Right cardiac atrium (tissue), 5 donors: ENCODE data around the gene SLC13A4. TPM values are rescaled to one million over a fixed set of nuclear protein-coding genes. Genes with fewer than 3 reads are reported as not detected.
A peak's percentile ranks its signal among the peaks of the same experiment; 100 is the strongest.
"Not testable (repeated sequence)": the region's sequence is repeated elsewhere in the genome, so short reads cannot be mapped to it uniquely, and the experiment has no call there.

Source experiments
- ATAC-seq, 2 donors: fragments of 200-7000 bp; cut with Tn5 transposase; one replicate each; pipeline versions ENCODE4 v1.8.0 to v1.9.1; 2020; ENCODE audit warnings: moderate library complexity in 2 of 2, mild to moderate bottlenecking in 1 of 2
- DNase-seq, 3 donors: peaks; one replicate each; pipeline ENCODE4 v3.0.0-alpha.2; 2020
- H3K27ac ChIP-seq: one replicate; pipeline ENCODE4 v1.5.1; 2013; ENCODE audit warnings: mild to moderate bottlenecking, low read length, control low read depth, moderate library complexity
- H3K27me3 ChIP-seq: one replicate; pipeline ENCODE4 v1.6.1; 2013; ENCODE audit not compliant: control insufficient read depth, insufficient read depth
- H3K4me1 ChIP-seq: one replicate; pipeline ENCODE4 v1.6.1; 2013; ENCODE audit warnings: low read length; ENCODE audit not compliant: control insufficient read depth, insufficient read depth
- H3K4me3 ChIP-seq: one replicate; pipeline ENCODE4 v1.5.1; 2013; ENCODE audit warnings: low read length, control low read depth
- H3K9me3 ChIP-seq: one replicate; pipeline ENCODE4 v1.6.1; 2013; ENCODE audit warnings: low read length; ENCODE audit not compliant: control insufficient read depth
- WGBS: extraction: QIAGEN DNeasy Blood & Tissue Kit; methylation state at CpG from one replicate; pipeline ENCODE4 v1.1.7; 2013; 5-methylcytosine and 5-hydroxymethylcytosine counted together
- intact Hi-C, 4 donors: fragments of 100-400 bp; cut with DNase I; formaldehyde crosslinking; loops; one replicate each; pipeline versions ENCODE4 v1.11.0 to v1.14.0; 2022 to 2023
- polyA plus RNA-seq: library from polyadenylated mRNA; stranded (reverse); fragments of 200-250 nt; gene quantifications from one replicate; pipeline ENCODE4 v1.2.3, GENCODE V29; 2013
- total RNA-seq, 4 donors: library from RNA; stranded (reverse); fragmentation: NEBNext Ultra II Directional; extraction: Animal tissue kit (Norgen Biotek cat#: 25700); gene quantifications; one replicate each; pipeline ENCODE4 v1.2.1, GENCODE V29; 2021
- donor health status: healthy with polysubstance abuse.
- donor health status: DM: no; HTN: yes; CAD: no.
- donor health status: DM: no; HTN: no; CAD: no.
- donor health status: DM: no; HTN: yes; CAD: no; lungs with severe emphysema.
- donor health status: DM: yes; HTN: yes; CAD: no.

Gene SLC13A4
- total and polyA plus RNA-seq, 5 donors, result 0.16 to 0.41 (median 0.23) TPM; not detected in 2

DNA sequence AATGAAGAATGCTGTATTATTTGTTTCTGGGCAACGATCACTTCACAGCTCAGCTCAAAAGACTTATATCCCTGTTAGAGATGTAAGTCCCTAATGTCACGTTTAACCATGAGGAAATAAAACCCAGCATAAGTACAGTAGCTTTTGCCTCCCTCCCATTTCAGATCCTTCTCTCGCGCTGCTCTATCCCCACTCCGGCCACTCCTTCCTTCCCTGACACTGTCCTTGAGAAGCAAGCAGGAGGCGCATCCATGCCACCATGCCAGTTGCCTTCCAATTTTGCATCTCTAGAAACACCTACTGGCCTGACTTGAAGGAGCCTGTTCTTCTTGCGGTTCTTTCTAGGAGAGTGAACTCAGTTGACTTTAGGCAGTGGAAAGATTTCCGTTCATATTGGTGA lies 19.4 kb upstream of the SLC13A4 start:
- H3K4me3 ChIP-seq, result no peak overlapping the region
- no peak overlapping the region for H3K27ac ChIP-seq
- no peak for DNase-seq
- intact Hi-C loops, result loop anchor here in 1 of 4 donors (10.0 kb wide), 1 partner anchor 73 kb away; no protein-coding TSS in a partner anchor
- 88% methylated on average over 8 of the region's 8 CpGs for WGBS
- no peaks in the 10 kb centered on the region for H3K9me3 ChIP-seq
- H3K4me1 ChIP-seq, result no peaks in the 10 kb centered on the region
- ATAC-seq, result no peak
- no peaks in the 10 kb centered on the region for H3K27me3 ChIP-seq

- Histone ChIP-seq H3K9me3 (no peaks in the 10 kb centered on the region), H3K27me3 (no peaks in the 10 kb centered on the region), H3K27ac (no peak overlapping the region), H3K4me1 (no peaks in the 10 kb centered on the region), H3K4me3 (no peak overlapping the region)
- ATAC-seq (peak; percentile 61 to 83), DNase-seq (peak in 2 of 3 donors; percentile 62 to 76)
- 57% methylated on average over 9 of the region's 9 CpGs for WGBS
- intact Hi-C loops, result loop anchor here in 1 of 4 donors (10.0 kb wide), 1 partner anchor 71 kb away; no protein-coding TSS in a partner anchor
Observed at GRCh38 chr7:135745703-135746312, 17.8 kb upstream of the SLC13A4 start.

DNA sequence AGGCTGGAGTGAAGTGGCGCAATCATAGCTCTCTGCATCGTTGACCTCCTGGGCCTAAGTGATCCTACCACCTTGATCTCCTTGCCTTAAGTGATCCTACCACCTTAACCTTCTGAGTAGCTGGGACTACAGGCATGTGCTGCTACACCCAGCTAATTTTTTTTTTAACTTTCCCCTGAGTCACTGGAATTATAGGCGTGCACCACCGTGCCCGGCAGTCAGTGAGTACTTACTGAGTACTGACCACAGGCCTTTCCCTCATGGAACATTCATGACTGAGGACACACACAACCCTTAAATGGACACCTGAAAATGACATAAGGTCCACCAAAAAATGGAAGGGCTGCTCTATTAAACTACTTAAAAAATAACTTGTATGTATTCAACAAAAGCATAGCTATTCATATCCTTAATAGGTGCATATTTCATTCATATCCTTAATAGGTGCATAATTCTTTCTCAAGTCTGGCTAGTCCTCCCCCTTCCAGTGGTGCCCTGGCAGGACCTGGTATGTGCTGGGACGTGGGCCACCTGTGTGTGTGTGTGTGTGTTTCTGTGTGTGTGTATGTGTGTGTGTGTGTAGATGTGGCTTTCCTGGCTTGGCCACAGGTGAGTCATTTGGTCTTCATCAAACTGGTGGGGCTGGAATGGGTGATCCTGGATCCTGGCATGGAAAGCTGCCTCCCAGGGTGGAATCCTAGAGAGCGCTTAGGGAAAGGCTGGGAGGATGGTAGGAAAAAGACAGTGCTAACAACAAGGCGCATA lies 17.1 kb upstream of the SLC13A4 start:
- DNase-seq (no peak), ATAC-seq (peak in 1 of 2 donors; percentile 78)
- Histone ChIP-seq H3K4me1 (no peaks in the 10 kb centered on the region), H3K4me3 (no peak overlapping the region), H3K9me3 (no peaks in the 10 kb centered on the region), H3K27ac (no peak overlapping the region), H3K27me3 (no peaks in the 10 kb centered on the region)
- intact Hi-C loops, result loop anchor here in 1 of 4 donors (10.0 kb wide), 1 partner anchor 70 kb away; no protein-coding TSS in a partner anchor
- WGBS, result 89% methylated on average over 8 of the region's 8 CpGs

DNA sequence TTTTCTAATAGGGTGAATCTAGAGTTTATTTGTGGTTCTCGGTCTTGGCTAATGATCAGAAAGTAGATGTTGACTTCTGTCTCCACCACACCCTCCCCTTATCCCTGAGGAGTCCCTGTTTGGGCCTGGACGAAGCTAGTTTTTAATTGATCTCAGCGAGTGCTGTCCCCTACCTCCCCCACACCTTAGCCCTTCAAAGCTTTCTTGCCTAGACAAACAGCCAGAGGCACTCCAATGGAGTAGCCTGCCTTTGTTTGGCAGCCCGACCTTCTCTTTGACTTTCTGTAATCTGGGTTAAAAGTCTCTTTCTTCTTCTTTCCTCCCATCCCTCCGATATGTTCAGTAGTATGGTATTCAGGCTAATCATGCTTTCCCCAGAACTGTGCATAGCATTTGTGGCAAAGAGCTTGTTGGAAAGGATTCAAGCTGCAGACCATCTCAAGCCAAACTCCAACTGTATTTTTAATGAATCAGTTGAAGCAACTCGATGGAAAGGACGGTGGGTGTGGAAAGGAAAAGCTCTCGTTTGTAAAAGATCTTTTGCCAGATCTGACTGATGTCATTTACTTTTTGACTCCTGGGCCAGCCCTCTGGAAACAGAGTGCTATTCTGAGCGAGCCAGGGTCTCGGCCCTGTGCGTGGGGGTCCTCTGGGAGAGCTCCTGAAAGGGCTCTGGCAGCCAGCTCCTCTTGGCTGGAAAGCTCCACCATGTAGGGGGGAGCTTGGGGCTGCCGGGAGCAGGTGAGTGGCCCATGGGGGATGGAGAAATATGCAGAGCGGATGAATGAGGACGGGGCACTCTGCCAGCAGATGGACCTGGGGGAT lies 16.1 kb upstream of the SLC13A4 start:
- ATAC-seq, result peak; percentile 25 to 64
- no peaks in the 10 kb centered on the region for H3K27me3 ChIP-seq
- no peak overlapping the region for H3K4me3 ChIP-seq
- DNase-seq, result peak; percentile 52 to 71 (median 69)
- WGBS, result 31% methylated on average over 14 of the region's 14 CpGs
- H3K4me1 ChIP-seq, result no peaks in the 10 kb centered on the region
- no peaks in the 10 kb centered on the region for H3K9me3 ChIP-seq
- H3K27ac ChIP-seq, result no peak overlapping the region
- intact Hi-C loops, result loop anchor here in 1 of 4 donors (10.0 kb wide), 1 partner anchor 69 kb away; no protein-coding TSS in a partner anchor

DNA sequence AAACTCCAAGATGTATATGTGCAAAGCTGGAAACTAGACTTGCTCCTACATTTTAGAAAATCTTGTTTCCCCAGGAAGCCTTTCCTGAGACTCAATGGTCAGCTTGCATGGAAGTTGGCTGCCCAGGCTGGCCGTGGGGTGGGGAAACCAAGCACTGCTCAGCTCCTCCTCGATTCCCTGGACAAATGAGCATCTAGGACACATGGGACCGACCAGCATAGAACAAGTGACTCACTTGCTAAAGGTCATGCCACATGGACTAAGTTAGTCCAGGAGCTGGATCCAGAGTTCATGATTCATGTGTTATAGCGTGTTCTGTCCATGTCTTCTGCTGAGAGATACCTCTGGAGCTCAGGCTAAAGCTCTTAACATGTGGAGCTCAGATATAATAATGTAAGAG lies 14.4 kb upstream of the SLC13A4 start:
- intact Hi-C loops, result loop anchor here in 1 of 4 donors (10.0 kb wide), 1 partner anchor 68 kb away; no protein-coding TSS in a partner anchor
- Histone ChIP-seq H3K9me3 (no peaks in the 10 kb centered on the region), H3K27ac (no peak overlapping the region), H3K4me1 (no peaks in the 10 kb centered on the region), H3K4me3 (no peak overlapping the region), H3K27me3 (no peaks in the 10 kb centered on the region)
- WGBS, result 91% methylated on average over 4 of the region's 4 CpGs
- DNase-seq (no peak), ATAC-seq (no peak)

DNA sequence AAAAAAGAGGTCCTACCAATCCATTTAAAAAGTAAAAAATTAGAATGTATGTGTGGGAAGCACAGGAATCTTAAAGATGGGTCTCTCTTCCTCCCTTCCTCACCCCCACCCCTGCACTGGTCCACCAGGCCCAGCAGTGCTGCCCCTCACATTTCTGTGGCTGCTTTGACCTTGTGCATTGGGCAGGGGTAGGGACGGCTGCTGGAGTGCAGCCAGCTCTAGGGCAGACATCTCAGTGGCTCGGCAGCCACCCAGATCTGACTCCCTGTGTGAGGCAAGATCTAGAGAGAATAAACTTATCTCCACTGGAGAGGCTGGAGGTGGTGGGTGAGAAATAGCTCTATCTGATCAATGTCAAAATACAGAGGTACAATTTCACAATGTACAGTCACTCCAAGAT lies 13.9 kb upstream of the SLC13A4 start:
- no peaks in the 10 kb centered on the region for H3K9me3 ChIP-seq
- intact Hi-C loops, result loop anchor here in 1 of 4 donors (10.0 kb wide), 1 partner anchor 67 kb away; no protein-coding TSS in a partner anchor
- H3K27me3 ChIP-seq, result no peaks in the 10 kb centered on the region
- DNase-seq, result no peak
- H3K4me3 ChIP-seq, result no peak overlapping the region
- H3K27ac ChIP-seq, result no peak overlapping the region
- no peak for ATAC-seq
- no peaks in the 10 kb centered on the region for H3K4me1 ChIP-seq
- WGBS, result 40% methylated on average over 2 of the region's 2 CpGs

GRCh38 chr7:135740889-135741288 lies 12.9 kb upstream of the SLC13A4 start:
- no peaks in the 10 kb centered on the region for H3K9me3 ChIP-seq
- H3K27ac ChIP-seq, result no peak overlapping the region
- H3K4me1 ChIP-seq, result no peaks in the 10 kb centered on the region
- intact Hi-C loops, result loop anchor here in 1 of 4 donors (10.0 kb wide), 1 partner anchor 66 kb away; no protein-coding TSS in a partner anchor
- no peak overlapping the region for H3K4me3 ChIP-seq
- H3K27me3 ChIP-seq, result no peaks in the 10 kb centered on the region
- no peak for ATAC-seq
- WGBS, result 77% methylated on average over 3 of the region's 3 CpGs
- no peak for DNase-seq

- 98% methylated on average over 10 of the region's 10 CpGs for WGBS
- H3K27me3 ChIP-seq, H3K27ac ChIP-seq, DNase-seq, H3K4me1 ChIP-seq, H3K4me3 ChIP-seq, intact Hi-C loops, ATAC-seq, H3K9me3 ChIP-seq: not testable (repeated sequence)
Observed at GRCh38 chr7:135737306-135737647, 9.3 kb upstream of the SLC13A4 start.

GRCh38 chr7:135736586-135737305 lies 8.8 kb upstream of the SLC13A4 start:
- no peaks in the 10 kb centered on the region for H3K27me3 ChIP-seq

GRCh38 chr7:135734343-135734689 lies 6.3 kb upstream of the SLC13A4 start:
- no peaks in the 10 kb centered on the region for H3K9me3 ChIP-seq
- ATAC-seq, result no peak
- intact Hi-C loops, result no loop called here
- H3K4me1 ChIP-seq, result no peaks in the 10 kb centered on the region
- no peak for DNase-seq
- 91% methylated on average over 1 of the region's 1 CpG for WGBS
- H3K4me3 ChIP-seq, result no peak overlapping the region
- no peaks in the 10 kb centered on the region for H3K27me3 ChIP-seq
- no peak overlapping the region for H3K27ac ChIP-seq

More at GRCh38 chr7:135736586-135737305, 8.8 kb upstream of the SLC13A4 start:
- WGBS, result 93% methylated on average over 6 of the region's 6 CpGs
- Histone ChIP-seq H3K9me3 (no peaks in the 10 kb centered on the region), H3K4me3 (no peak overlapping the region), H3K27ac (no peak overlapping the region), H3K4me1 (no peaks in the 10 kb centered on the region)
- ATAC-seq, result peak in 1 of 2 donors; percentile 11
- intact Hi-C loops, result no loop called here
- no peak for DNase-seq
